Dendritic cell treated with granulocyte-macrophage colony-stimulating factor and Interleukin-4, amounts not matched to agents 40 ng/mL and 50 ng/mL, for 4 days (primary cell): ENCODE measurements around the gene CENPL.
A peak's percentile ranks its signal among the peaks of the same experiment; 100 is the strongest.
"Not testable (repeated sequence)": the region's sequence is repeated elsewhere in the genome, so short reads cannot be mapped to it uniquely, and the experiment has no call there.

Experiments used
- H3K27ac Mint-ChIP-seq: one replicate; pipeline ENCODE4 v1.8.0; 2022; ENCODE audit warnings: mild to moderate bottlenecking, mixed read lengths
- H3K27me3 Mint-ChIP-seq: one replicate; pipeline ENCODE4 v1.8.0; 2022; ENCODE audit warnings: mild to moderate bottlenecking, mixed read lengths
- H3K36me3 Mint-ChIP-seq: one replicate; pipeline ENCODE4 v1.8.0; 2022; ENCODE audit warnings: low read depth, mixed read lengths
- H3K4me1 Mint-ChIP-seq: one replicate; pipeline ENCODE4 v1.8.0; 2022; ENCODE audit warnings: low read depth, mixed read lengths
- H3K4me3 Mint-ChIP-seq: one replicate; pipeline ENCODE4 v1.8.0; 2022; ENCODE audit warnings: mild to moderate bottlenecking, moderate library complexity, mixed read lengths
- H3K9me3 Mint-ChIP-seq: one replicate; pipeline ENCODE4 v1.8.0; 2022; ENCODE audit warnings: mixed read lengths
- intact Hi-C: fragments of 100-400 bp; cut with micrococcal nuclease; formaldehyde crosslinking; loops from one replicate; pipeline ENCODE4 v1.15.0; 2022

The CENPL gene

GRCh38 chr1:173823781-173824314 lies 835 bp downstream of the CENPL start:
- intact Hi-C loops: loop anchor here (1.0 to 5.0 kb wide), 5 partner anchors 44 to 404 kb away; partner anchors contain the start of genes KLHL20, PRDX6 and ZBTB37
- H3K36me3 Mint-ChIP-seq: peaks cover 33% of the 10 kb centered on the region
- peaks cover 36% of the 10 kb centered on the region for H3K4me1 Mint-ChIP-seq
- H3K9me3 Mint-ChIP-seq: no peaks in the 10 kb centered on the region
- H3K27me3 Mint-ChIP-seq: no peaks in the 10 kb centered on the region
- peak overlapping the region; percentile 97 for H3K4me3 Mint-ChIP-seq
- H3K27ac Mint-ChIP-seq: peak overlapping the region; percentile 99

- no peaks in the 10 kb centered on the region for H3K9me3 Mint-ChIP-seq
- intact Hi-C loops: loop anchor here (5.0 kb wide), 1 partner anchor 109 kb away; the partner anchor contains the start of gene KLHL20
- H3K27ac Mint-ChIP-seq: no peak overlapping the region
- no peaks in the 10 kb centered on the region for H3K27me3 Mint-ChIP-seq
- no peak overlapping the region for H3K4me3 Mint-ChIP-seq
- peaks cover 36% of the 10 kb centered on the region for H3K36me3 Mint-ChIP-seq
- H3K4me1 Mint-ChIP-seq: peaks cover 27% of the 10 kb centered on the region
Observed at GRCh38 chr1:173821680-173822079, 3.0 kb downstream of the CENPL start.

- H3K4me3 Mint-ChIP-seq: no peak overlapping the region
- intact Hi-C loops: no loop called here
- no peaks in the 10 kb centered on the region for H3K27me3 Mint-ChIP-seq
- H3K9me3 Mint-ChIP-seq: no peaks in the 10 kb centered on the region
- H3K27ac Mint-ChIP-seq: no peak overlapping the region
- peaks cover 27% of the 10 kb centered on the region for H3K4me1 Mint-ChIP-seq
- H3K36me3 Mint-ChIP-seq: peaks cover 22% of the 10 kb centered on the region
Observed at GRCh38 chr1:173818459-173818858, 6.2 kb downstream of the CENPL start.

- H3K4me1 Mint-ChIP-seq, intact Hi-C loops, H3K4me3 Mint-ChIP-seq, H3K27ac Mint-ChIP-seq, H3K9me3 Mint-ChIP-seq, H3K27me3 Mint-ChIP-seq: not testable (repeated sequence)
- H3K36me3 Mint-ChIP-seq: peaks cover 23% of the 10 kb centered on the region
Observed at GRCh38 chr1:173813654-173814053, 11.0 kb downstream of the CENPL start.

- H3K4me1 Mint-ChIP-seq: no peaks in the 10 kb centered on the region
- no peaks in the 10 kb centered on the region for H3K27me3 Mint-ChIP-seq
- intact Hi-C loops: no loop called here
- no peak overlapping the region for H3K27ac Mint-ChIP-seq
- no peak overlapping the region for H3K4me3 Mint-ChIP-seq
- no peaks in the 10 kb centered on the region for H3K9me3 Mint-ChIP-seq
- H3K36me3 Mint-ChIP-seq: peaks cover 37% of the 10 kb centered on the region
Observed at GRCh38 chr1:173802961-173803360, 21.7 kb downstream of the CENPL start.

- H3K9me3 Mint-ChIP-seq, H3K4me1 Mint-ChIP-seq, H3K27me3 Mint-ChIP-seq, H3K27ac Mint-ChIP-seq, H3K4me3 Mint-ChIP-seq, intact Hi-C loops: not testable (repeated sequence)
- H3K36me3 Mint-ChIP-seq: peaks cover 19% of the 10 kb centered on the region
Observed at GRCh38 chr1:173799995-173800394, 24.7 kb downstream of the CENPL start.

GRCh38 chr1:173798078-173798477 lies 26.6 kb downstream of the CENPL start:
- H3K9me3 Mint-ChIP-seq: no peaks in the 10 kb centered on the region
- intact Hi-C loops: no loop called here
- no peak overlapping the region for H3K4me3 Mint-ChIP-seq
- H3K4me1 Mint-ChIP-seq: no peaks in the 10 kb centered on the region
- peaks cover 6% of the 10 kb centered on the region for H3K36me3 Mint-ChIP-seq
- H3K27ac Mint-ChIP-seq: no peak overlapping the region
- no peaks in the 10 kb centered on the region for H3K27me3 Mint-ChIP-seq

GRCh38 chr1:173789841-173790240 lies 34.8 kb downstream of the CENPL start:
- no peaks in the 10 kb centered on the region for H3K9me3 Mint-ChIP-seq
- H3K36me3 Mint-ChIP-seq: peaks cover 43% of the 10 kb centered on the region
- intact Hi-C loops: no loop called here
- no peak overlapping the region for H3K4me3 Mint-ChIP-seq
- no peak overlapping the region for H3K27ac Mint-ChIP-seq
- H3K27me3 Mint-ChIP-seq: no peaks in the 10 kb centered on the region
- H3K4me1 Mint-ChIP-seq: no peaks in the 10 kb centered on the region

GRCh38 chr1:173784997-173785396 lies 39.7 kb downstream of the CENPL start:
- H3K27me3 Mint-ChIP-seq: no peaks in the 10 kb centered on the region
- peaks cover 82% of the 10 kb centered on the region for H3K36me3 Mint-ChIP-seq
- no peak overlapping the region for H3K4me3 Mint-ChIP-seq
- H3K4me1 Mint-ChIP-seq: no peaks in the 10 kb centered on the region
- intact Hi-C loops: no loop called here
- no peak overlapping the region for H3K27ac Mint-ChIP-seq
- no peaks in the 10 kb centered on the region for H3K9me3 Mint-ChIP-seq

GRCh38 chr1:173779936-173780335 lies 44.7 kb downstream of the CENPL start:
- Mint-ChIP-seq H3K4me3 (no peak overlapping the region), H3K27ac (no peak overlapping the region), H3K4me1 (peaks cover 11% of the 10 kb centered on the region), H3K36me3 (peaks cover 93% of the 10 kb centered on the region), H3K27me3 (no peaks in the 10 kb centered on the region), H3K9me3 (no peaks in the 10 kb centered on the region)
- intact Hi-C loops: no loop called here

- Mint-ChIP-seq H3K27ac (no peak overlapping the region), H3K36me3 (peaks cover 74% of the 10 kb centered on the region), H3K27me3 (no peaks in the 10 kb centered on the region), H3K9me3 (no peaks in the 10 kb centered on the region), H3K4me3 (no peak overlapping the region), H3K4me1 (peaks cover 11% of the 10 kb centered on the region)
- intact Hi-C loops: no loop called here
Observed at GRCh38 chr1:173775578-173776226, 49.0 kb downstream of the CENPL start.

- Mint-ChIP-seq H3K36me3 (peaks cover 62% of the 10 kb centered on the region), H3K27me3 (no peaks in the 10 kb centered on the region), H3K27ac (no peak overlapping the region), H3K4me1 (peaks cover 11% of the 10 kb centered on the region), H3K9me3 (no peaks in the 10 kb centered on the region), H3K4me3 (no peak overlapping the region)
- intact Hi-C loops: no loop called here
Observed at GRCh38 chr1:173771560-173771959, 53.1 kb downstream of the CENPL start.

GRCh38 chr1:173770330-173770729 lies 54.4 kb downstream of the CENPL start:
- H3K27me3 Mint-ChIP-seq, H3K4me3 Mint-ChIP-seq, H3K9me3 Mint-ChIP-seq, H3K4me1 Mint-ChIP-seq, H3K27ac Mint-ChIP-seq, intact Hi-C loops: not testable (repeated sequence)
- H3K36me3 Mint-ChIP-seq: peaks cover 57% of the 10 kb centered on the region

GRCh38 chr1:173768827-173769226 lies 55.9 kb downstream of the CENPL start:
- no peaks in the 10 kb centered on the region for H3K4me1 Mint-ChIP-seq
- no peak overlapping the region for H3K4me3 Mint-ChIP-seq
- intact Hi-C loops: no loop called here

GRCh38 chr1:173768206-173768605 lies 56.5 kb downstream of the CENPL start:
- Mint-ChIP-seq H3K36me3 (peaks cover 57% of the 10 kb centered on the region), H3K4me3 (no peak overlapping the region), H3K4me1 (no peaks in the 10 kb centered on the region), H3K9me3 (peaks cover 15% of the 10 kb centered on the region), H3K27ac (no peak overlapping the region), H3K27me3 (no peaks in the 10 kb centered on the region)
- intact Hi-C loops: no loop called here

More at GRCh38 chr1:173768827-173769226, 55.9 kb downstream of the CENPL start:
- Mint-ChIP-seq H3K36me3 (peaks cover 57% of the 10 kb centered on the region), H3K27ac (no peak overlapping the region), H3K9me3 (peaks cover 8% of the 10 kb centered on the region), H3K27me3 (no peaks in the 10 kb centered on the region)
